Measurements from ENCODE around the gene CHCHD4.
"Not testable (repeated sequence)": the region's sequence is repeated elsewhere in the genome, so short reads cannot be mapped to it uniquely, and the experiment has no call there.

CHCHD4 gene

DNA sequence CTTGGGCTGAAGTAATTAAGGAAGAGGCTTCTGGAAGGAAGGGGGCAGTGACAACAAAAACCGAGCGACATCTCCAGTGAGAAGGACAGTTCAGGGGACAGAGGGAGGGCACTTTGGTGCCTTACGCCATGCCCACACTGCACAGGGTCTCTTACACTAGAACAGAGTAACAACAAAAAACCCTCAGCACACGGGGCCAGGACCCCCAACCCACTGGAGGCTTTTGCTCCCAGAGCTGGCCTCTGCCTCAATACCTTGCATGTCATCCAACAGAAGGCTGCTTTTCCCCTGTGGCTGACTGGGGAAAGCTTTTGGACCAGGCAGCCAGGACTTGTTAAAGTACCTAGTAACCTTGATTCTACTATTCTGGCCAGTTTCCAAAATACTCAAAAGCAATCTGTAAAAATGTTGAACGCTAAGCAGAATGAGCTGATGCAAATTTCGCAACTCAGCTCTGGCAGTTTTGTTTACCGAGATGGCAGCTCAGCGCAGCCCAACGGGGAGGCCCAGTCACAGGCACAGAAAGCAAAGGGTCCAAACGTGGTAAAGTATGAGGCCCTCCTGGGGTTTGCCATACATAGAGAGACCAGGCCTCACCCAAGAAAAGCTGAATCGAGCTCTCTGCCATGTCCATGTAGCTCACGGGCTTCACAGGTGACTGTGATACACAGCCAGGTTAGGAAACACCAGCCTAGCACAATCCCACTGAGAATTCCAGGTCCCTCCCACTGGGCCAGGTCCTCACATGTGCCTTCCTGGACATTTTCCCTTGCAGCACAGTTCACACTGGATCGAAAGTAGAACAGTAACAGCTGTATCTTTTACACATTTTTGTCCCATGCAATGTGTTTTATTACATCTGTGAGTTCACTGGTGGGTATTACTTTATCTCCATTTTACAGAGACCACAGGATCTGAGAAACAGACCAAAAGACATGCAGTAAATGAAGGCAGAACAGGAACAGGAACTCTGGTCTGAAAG lies 6.0 kb downstream of the CHCHD4 start:
- DNase-seq: no peak

DNA sequence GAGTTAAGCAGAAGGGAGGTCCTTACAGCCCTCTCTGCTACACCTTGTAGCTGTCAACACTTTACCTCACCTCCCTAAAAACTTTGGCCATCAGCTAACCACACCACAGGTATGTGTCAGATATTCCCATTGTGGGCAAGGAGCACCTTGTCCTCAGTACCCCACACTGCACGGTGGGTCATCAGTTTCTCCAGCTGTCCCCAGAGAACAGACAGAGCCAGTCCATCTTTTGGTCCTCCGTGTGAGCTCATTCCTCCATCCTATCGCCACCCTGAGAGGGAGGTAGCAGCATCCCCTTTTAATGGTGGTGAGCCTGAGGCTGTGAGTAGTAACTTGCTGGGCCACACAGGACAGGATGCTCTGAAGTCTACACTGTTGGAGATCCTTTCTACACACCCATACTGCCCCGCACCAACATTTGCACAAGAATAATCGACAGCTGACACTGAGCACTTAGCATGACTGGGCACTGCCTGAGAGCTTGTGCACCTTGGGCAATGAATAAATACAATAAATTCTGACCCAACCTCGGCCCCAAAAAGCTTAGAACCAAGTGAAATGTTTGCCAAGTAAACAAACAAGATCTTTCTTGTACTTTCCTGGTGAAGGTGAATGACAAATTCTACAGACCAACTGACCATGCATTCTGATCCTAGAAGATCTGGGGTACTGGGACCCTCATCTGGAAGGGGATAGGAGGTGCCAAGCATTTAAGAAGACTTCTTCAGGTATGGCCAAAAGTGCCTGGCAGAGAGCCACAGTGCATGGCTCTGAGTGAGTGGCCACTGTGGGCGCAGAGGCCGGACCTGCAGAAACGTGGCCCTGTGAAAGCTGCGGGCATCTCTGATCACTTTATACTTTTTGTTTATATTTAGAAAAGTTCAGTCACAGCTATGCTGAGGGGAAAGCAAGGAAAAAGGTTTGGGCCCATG lies 6.9 kb downstream of the CHCHD4 start:
- no peak for DNase-seq

DNA sequence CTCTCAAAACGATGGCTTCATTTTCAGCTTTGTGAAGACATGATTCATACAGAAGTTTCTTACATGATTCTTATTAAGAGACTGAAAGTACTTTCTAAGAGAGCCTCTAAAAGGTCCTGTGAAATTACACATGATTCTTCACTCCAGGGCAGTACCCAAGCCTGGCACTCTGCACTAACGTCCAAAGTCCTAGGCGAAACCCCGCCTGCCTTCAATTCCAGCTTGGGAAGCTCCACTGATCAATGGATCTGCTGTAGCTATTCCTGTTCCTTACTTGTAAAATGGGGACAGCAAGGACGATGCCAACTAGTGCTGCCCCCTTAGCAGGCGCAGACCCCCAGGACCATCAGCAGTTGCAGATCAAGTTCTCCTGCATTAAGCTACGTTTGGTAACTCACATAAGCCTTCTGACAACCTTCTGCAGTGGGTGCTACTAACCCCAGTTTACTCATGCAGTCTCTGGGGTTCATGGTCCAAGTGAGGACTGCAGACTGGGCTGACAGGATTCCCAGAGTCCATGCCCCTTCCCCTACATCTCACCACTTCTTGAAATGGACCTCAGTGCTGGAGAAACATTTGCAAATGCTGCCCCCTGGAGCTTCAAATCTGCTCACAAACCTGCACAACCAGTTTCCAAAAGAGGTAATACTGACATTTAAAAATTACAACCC lies 10.6 kb downstream of the CHCHD4 start:
- peak; percentile 20 for DNase-seq

DNA sequence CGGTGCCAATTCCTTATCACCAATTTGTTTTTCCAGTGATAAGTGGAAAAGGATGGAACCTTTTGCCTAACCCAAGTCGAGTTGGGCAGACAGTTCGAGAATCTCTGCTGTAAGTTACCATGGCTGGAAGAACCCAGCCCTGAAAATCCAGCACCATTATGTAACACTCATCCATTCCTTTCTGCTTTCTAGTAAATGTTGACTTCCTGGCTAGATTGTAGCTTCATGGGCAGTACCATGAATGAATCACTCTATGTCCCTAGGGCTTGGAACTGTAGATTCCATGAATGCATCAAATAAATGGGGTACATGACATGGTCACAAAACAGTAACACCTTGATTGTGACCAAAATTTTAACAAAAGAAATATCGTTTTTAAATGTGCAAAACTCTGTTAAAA lies 14.0 kb downstream of the CHCHD4 start:
- no peak for DNase-seq

DNA sequence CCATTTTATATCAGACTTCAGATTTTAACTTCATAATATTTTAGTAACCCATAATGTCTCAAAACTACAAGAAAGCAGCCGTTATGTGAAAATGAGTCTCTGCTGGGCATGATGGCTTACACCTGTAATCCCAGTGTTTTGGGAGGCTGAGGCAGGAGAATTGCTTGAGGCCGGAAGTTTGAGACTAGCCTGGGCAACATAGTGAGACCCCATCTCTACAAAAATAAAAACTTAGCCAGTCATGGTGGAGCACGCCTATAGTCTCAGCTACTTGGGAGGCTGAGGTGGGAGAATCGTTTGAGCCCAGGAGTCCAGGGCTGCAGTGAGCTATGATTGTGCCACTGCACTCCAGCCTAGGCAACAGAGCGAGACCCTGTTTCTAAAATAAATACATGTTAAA lies 14.8 kb downstream of the CHCHD4 start:
- DNase-seq: not testable (repeated sequence)

DNA sequence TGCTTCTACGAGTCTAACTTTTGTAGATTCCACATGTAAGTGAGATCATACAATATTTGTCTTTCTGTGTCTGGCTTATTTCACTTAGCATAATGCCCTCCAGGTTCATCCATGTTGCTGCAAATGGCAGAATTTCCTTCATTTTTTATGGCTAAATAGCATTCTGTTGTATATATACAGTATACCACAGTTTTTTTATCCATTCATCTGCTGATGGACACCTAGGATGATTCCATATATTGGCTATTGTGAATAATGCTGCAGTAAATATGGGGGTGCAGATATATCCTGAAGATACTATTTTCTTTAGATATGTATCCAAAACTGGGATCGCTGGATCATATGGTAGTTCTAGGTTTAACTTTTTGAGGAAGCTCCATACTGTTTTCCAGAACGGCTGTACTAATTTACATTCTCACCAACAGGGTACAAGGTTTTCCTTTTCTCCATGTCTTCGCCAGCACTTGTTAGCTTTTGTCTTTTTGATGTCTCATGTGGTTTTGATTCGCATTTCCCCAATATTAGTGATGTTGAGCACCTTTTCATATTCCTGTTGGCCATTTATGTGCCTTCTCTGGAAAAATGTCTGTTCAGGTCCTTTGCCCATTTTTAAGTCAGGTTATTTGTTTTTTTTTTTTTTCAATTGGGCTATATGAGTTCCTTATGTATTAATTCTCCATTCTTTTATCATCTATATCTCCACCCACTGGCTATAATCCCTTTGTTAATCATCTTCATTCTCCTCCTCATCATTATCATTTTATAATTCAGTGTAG lies 26.9 kb downstream of the CHCHD4 start:
- DNase-seq: no peak

DNA sequence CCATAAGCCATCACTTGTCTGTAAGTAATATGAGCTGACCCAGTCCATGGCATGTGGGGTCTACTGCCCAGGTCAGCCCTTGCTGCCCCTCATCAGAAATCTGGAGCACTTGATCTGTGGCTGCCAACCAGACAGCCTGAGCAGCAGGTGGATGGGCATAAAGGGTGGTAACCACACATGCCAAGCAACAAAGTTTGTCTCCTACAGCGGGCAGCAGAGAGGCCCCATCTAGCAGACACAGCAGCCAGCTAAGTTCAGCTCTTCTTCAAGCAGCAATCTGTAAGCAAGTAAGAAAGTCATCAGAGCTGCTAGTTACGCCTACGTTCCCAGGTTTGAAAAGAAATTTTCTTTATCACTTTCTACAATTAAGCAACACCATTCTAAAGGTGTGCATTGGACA lies 27.9 kb downstream of the CHCHD4 start:
- no peak for DNase-seq

DNA sequence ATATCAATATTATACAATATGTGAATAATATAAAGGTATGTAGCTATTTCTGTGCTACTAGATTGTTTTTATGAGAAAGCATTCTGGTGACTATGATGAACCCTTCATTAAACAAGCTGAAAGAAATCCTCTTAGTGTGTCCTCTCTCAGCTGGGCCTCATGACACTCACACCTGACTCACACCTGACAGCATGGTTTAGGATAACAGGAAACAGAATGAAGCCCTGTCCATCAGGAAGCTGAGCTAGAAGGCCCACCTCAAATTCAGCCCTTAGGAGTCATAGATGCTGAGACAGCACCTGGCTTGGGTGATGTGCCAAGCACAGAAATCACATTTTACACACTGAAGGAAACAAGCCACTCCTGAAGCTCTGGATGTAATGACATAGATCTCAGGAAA lies 30.8 kb downstream of the CHCHD4 start:
- DNase-seq: no peak

DNA sequence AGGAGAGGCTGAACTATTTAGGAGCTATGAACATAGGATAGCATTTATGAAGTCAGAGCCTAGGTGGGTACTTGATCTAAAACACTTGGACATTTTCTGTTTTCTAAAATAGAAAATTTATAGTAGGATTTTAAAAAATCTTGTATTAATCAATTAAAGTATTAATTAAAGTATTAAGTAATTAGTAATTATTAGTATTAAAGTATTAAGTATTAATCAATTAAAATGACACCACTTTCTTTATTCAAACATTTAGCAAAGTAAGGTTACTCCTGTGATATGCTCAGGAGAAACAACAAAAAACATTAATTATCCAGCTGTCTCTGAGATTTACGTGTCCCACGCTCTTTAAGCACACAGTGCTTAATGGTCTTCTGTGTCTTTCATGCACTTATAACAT lies 32.2 kb downstream of the CHCHD4 start:
- DNase-seq: no peak

DNA sequence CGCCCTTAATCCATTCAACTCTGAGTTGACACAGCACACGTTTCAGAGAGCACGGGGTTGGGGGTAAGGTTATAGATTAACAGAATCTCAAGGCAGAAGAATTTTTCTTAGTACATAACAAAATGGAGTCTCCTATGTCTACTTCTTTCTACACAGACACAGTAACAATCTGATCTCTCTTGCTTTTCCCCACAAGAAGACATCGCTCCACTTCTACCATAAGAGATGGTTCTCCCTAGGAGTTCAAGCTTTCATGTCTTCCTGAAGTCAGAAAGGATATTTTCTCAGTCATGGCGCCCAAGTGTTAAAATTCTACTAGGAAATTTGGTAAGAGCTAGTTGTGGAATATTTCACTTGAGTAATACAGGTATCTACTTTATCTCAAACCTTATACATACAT lies 32.7 kb downstream of the CHCHD4 start:
- not testable (repeated sequence) for DNase-seq

DNA sequence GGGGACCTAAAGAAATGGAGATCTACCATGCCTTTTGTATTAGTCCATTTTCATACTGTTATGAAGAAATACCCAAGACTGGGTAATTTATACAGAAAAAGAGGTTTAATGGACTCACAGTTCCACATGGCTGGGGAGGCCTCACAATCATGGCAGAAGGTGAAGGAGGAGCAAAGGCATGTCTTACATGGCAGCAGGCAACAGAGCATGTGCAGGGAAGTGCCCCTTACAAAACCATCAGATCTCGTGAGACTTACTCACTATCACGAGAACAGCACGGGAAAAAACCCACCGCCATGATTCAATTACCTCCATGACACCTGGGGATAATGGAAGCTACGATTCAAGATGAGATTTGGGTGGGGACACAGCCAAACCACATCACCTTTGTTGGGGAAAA lies 37.2 kb downstream of the CHCHD4 start:
- DNase-seq: not testable (repeated sequence)

DNA sequence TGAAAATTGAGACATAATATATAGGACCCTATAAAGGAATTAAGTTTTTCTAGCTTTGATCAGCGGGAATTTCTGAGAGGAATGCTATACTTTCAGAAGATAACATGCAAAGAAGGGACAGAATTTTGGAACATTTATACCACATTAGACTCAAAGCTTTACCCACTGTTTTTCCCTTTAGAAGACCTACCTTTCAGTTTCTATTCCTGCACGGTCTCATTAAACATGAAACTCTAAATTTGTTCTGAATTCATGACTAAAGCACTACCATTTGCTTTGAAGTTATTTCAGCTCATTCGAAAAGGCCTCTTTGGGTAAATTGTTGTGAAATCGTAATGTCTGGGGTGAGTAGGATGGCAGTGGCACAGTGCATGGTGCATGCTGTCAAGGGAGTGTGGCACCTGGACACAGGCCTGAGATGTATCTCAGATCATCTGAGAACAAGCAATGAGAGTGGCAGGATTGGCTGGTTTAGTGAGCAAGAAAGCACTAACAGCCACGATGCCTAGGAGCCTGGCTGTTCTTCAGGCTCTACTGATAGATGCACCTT lies 42.5 kb downstream of the CHCHD4 start:
- DNase-seq: no peak

DNA sequence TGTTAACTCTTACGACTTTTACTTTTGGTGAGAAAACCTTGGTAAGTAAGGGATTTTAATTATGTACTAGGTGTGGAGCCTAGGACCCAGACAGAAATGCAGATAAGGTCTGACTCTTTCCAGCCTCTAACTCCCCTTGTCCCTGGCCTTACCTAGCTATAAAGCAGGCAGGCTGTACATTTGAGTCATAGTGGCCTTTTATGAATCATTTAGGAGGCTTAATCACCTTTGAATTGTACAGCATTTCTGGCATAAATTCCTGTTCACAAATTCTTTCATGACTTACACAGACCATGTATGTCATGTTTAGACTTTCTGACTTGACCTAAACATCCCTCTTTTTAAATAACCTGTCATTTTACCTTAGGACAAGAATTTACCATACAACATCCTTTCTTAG lies 47.4 kb downstream of the CHCHD4 start:
- DNase-seq: no peak

DNA sequence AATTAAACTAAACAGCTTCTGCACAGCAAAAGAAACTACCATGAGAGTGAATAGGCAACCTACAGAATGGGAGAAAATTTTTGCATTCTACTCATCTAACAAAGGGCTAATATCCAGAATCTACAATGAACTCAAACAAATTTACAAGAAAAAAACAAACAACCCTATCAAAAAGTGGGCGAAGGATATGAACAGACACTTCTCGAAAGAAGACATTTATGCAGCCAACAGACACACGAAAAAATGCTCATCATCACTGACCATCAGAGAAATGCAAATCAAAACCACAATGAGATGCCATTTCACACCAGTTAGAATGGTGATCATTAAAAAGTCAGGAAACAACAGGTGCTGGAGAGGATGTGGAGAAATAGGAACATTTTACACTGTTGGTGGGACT lies 49.4 kb downstream of the CHCHD4 start:
- DNase-seq: not testable (repeated sequence)

DNA sequence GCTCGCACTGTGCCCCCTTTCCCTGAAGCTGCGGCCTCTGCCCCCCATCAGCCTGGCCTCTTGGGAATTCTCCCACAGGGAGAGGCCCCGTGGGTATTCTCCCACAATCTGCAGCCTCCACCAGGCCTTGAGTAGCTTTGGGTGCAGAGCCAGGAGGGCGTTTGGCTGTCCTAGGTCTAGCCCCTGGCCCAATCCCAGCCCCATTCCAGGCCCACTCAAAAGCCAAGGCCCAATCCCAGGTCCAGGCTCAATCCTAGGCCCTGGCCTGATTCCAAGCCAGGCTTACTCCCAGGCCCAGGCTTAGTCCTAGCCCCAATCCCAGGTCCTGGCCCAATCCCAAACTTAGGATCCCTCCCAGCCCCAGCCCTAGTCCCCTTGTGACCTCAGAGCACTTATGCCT lies 59.8 kb downstream of the CHCHD4 start:
- DNase-seq: no peak

DNA sequence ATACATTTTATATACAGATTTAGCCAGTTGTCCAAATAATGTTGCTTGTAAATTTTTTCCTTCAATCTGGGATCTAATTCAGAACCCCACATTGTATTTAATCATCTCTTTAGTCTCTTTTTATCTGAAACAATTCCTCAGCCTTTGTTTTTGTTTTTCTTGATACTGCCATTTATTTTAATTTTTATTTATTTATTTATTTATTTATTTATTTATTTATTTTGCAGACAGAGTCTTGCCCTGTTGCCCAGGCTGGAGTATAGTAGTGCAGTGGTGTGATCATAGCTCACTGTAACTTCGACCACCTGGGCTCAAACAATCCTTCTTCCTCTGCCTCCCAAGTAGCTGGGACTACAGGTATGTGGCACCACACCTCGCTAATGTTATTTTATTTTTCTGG lies 61.5 kb downstream of the CHCHD4 start:
- no peak for DNase-seq
